Suppressor macrophage (primary cell): ENCODE data around the gene GBP5.
"Not testable (repeated sequence)": the region's sequence is repeated elsewhere in the genome, so short reads cannot be mapped to it uniquely, and the experiment has no call there.

Experiments
- DNase-seq, 4 experiments: peaks; one replicate each; pipeline ENCODE4 v3.0.0-alpha.2; 2020 to 2022
- total RNA-seq, 17 experiments: gene quantifications; one replicate each; lab custom pipeline; 2026; ENCODE audit warnings: mixed read lengths in 6 of 17, inconsistent platforms in 3 of 17; lab: John Stamatoyannopoulos, UW

GBP5 gene, protein sequence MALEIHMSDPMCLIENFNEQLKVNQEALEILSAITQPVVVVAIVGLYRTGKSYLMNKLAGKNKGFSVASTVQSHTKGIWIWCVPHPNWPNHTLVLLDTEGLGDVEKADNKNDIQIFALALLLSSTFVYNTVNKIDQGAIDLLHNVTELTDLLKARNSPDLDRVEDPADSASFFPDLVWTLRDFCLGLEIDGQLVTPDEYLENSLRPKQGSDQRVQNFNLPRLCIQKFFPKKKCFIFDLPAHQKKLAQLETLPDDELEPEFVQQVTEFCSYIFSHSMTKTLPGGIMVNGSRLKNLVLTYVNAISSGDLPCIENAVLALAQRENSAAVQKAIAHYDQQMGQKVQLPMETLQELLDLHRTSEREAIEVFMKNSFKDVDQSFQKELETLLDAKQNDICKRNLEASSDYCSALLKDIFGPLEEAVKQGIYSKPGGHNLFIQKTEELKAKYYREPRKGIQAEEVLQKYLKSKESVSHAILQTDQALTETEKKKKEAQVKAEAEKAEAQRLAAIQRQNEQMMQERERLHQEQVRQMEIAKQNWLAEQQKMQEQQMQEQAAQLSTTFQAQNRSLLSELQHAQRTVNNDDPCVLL
- 3.9 to 2,110 (median 17.2) reads per million in 17 experiments for total RNA-seq

DNA sequence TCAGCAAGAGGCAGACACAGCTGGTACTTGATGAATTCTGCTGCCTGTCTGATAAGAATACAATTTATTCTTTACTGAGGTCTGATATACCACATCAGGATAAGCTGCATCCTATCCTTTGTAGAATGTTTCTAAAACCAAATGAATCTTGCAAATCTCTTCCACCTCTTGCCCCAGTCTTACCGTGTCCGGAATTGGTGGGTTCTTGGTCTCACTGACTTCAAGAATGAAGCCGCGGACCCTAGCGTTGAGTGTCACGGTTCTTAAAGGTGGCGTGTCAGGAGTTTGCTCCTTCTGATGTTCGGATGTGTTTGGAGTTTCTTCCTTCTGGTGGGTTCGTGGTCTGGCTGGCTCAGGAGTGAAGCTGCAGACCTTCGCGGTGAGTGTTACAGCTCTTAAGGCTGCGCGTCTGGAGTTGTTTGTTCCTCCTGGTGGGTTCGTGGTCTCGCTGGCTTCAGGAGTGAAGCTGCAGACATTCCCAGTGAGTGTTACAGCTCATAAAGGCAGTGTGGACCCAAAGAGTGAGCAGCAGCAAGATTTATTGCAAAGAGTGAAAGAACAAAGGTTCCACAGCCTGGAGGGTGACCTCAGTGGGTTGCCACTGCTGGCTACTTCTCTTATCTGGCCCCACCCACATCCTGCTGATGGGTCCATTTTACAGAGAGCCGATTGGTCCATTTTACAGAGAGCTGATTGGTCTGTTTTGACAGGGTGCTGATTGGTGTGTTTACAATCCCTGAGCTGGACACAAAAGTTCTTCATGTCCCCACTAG is at the start of gene GBP5:
TSS of gene GBP5 (minus strand) at position 592 of the 773 bp plus-strand sequence. CDS start 3,305 bp downstream, outside the sequence.
- peak; percentile 35 to 70 (median 66) for DNase-seq

DNA sequence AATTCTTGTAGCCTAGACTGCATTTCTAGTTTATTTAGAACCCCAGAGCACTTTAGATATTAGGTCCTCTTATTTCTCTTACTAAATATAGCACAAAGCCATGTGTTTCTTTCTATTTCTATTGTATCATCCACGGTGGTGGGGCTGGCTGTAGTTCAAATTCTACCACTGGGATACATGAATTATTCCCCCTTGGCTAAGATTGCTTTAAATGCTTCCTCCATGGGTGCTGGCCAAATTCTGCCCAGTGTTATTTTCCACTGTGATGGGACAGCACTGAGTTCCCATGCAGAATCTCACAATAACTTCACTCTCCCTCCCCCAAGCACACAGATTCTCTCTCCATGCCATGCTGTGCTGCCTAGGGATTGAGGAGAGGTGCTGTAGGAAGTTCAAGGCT is 49.7 kb upstream of the GBP5 start:
- no peak for DNase-seq

DNA sequence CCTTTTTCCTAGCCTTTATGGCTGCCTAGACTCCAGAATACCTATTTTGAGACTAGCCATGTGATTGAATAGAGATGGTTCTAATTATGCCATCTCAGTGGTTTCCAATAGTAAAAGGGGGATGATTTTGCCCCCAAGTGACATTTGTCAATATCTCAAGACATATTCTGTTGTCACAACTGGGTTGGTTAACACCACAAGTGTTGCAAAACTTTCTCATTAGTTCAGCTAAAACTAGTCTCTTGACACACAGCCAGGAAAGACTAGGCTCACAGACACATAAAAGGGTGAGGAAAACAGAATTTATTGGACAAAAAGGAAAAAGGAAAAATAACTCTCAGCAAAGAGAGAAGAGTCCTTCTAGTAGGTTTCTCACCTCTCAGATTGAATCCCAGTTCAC is 39.9 kb upstream of the GBP5 start:
- peak in 2 of 4 experiments; percentile 10 to 12 for DNase-seq

- no peak for DNase-seq
Measured at GRCh38 chr1:89311757-89312156, 39.1 kb upstream of the GBP5 start.

GRCh38 chr1:89310976-89311375 is 38.3 kb upstream of the GBP5 start:
- DNase-seq: no peak

- DNase-seq: peak in 2 of 4 experiments; percentile 47 to 60
Measured at GRCh38 chr1:89310505-89310904, 37.8 kb upstream of the GBP5 start.

GRCh38 chr1:89309828-89310227 is 37.2 kb upstream of the GBP5 start:
- DNase-seq: no peak

DNA sequence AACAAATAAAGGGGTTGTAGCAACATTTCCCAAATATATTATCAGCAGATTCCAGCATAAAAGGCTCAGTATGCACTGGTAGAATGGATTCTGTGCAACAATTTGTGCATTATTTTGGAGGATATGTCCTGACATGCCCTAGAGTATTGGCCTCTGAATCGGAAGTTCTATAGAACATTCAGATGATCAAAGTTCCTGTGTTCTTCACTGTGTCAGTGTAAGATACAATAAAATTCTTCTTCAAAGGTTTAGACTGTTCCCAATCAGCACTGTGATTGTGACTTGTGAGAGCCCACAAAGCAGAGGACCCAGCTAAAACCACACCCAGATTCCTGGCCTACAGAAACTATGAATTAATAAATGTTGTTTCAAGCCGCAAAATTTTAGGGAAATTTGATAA is 33.6 kb upstream of the GBP5 start:
- DNase-seq: no peak

- DNase-seq: no peak
Measured at GRCh38 chr1:89305493-89305892, 32.8 kb upstream of the GBP5 start.

DNA sequence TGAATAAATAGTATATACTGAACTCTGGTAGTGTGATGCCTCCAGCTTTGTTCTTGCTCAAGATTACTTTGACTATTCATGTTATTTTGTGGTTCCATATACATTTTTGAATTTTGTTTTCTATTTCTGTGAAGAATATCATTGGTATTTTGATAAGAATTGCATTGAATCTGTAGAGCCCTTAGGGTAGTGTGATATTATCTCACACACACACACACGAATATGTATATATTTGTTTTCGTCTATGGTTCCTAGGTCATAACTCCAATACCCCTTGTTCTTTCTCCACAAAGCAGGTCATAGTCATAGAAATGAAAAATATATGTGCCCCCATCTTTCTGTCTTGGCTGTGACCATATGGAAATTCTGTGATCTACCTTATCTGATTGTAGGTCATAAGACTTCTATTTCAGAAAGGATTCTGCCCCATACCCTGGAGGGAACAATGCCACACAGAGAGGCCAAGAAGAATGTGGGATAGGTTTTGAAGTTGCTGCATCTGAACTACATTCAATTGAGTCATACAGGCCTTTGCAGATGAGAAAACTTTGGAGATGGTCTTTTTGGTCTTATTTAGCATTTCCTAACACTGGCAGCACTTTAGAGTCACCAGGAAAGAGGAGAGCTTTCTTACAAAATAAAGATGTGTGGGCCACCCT is 32.0 kb upstream of the GBP5 start:
- no peak for DNase-seq

GRCh38 chr1:89302697-89303332 is 30.2 kb upstream of the GBP5 start:
- DNase-seq: no peak

GRCh38 chr1:89299739-89300463 is 27.2 kb upstream of the GBP5 start:
- DNase-seq: not testable (repeated sequence)

- no peak for DNase-seq
Measured at GRCh38 chr1:89298461-89298860, 25.8 kb upstream of the GBP5 start.

DNA sequence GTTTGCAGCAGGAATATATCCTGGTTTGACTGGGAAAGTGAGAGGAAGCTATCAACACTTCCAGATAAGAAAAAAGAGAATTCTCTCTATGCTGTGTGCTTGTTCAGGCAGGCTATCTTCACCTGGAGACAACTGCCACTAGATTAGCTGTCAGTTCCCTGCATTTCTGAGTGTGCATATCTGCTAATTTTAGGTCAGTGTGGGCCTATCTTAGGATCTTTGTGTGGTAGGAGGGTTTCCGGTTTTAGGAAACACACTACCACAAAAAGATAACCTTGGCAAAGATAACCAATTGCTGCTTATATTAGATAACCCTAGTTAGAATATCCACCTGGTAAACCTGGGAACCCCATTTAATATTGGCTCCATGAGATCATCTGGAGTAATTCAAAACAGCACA is 22.5 kb upstream of the GBP5 start:
- no peak for DNase-seq

DNA sequence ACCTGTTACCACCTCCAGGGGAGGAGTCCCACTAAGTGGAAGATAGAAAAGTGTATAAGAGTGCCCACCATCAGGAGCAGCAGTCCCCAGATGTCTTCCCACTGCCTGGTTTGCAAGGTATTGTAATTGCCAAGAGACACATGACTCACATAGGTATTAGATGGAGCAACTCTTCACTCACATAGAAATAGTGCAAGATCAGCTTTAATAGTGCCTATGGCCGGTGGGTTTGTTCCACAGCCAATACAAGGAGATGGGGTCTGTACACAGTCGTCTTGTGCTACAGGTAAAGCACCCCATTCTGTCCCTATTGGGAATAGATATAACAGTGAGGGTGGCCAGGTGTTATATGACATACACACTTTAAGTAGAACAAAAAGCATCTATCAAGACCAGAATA is 18.6 kb upstream of the GBP5 start:
- no peak for DNase-seq

DNA sequence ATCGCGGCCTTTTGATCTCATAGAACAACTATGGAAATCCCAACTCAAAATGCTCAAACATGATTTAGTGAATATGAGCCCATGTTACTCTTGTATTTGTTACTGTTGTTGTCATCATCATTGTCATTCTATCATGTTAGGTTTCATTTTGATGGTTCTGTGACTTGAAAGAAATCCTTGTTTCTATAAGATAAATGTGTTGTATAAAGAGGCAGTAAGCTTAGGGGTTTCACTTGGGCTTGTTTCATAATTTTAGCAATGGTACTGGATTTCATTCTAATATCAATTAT is 15.3 kb upstream of the GBP5 start:
- no peak for DNase-seq

DNA sequence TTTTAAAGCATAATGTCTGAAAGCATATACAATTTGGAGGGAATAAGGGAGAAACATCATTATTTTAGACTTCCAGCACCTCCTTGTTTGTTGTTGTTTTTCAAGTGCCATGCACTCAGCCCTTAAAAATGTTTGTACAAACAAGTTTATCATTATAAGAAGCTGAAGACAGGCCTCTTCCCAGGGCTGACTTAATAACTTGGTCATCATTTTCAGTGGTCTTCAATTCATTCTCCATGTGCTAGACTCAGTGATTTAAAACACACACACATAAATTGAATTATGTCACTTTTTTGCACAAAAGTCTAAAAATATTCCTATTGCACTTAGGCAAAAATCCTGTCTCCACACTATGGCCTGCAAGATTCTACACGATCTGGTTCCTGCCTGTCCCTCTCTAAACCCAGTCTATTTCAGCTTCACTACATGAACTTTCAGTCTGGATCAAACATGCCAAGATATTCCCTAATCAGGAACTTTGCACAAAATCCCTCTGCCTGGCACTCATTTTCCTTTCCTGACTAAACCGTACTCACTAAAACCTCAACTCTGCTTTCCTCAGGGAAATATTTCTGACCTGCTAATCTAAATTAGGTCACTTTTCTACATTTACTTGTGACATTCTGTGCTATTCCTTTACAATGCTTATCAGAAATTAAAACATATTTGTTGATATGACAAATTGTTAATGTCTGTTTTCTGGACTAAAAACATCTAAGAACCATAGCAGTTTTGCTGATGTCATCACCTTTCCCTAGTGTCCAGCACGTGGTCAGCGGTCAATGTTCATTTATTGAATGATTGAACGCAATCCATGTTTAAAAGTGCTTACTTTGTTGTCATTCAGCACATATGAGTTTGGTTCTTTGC is 14.8 kb upstream of the GBP5 start:
- no peak for DNase-seq

DNA sequence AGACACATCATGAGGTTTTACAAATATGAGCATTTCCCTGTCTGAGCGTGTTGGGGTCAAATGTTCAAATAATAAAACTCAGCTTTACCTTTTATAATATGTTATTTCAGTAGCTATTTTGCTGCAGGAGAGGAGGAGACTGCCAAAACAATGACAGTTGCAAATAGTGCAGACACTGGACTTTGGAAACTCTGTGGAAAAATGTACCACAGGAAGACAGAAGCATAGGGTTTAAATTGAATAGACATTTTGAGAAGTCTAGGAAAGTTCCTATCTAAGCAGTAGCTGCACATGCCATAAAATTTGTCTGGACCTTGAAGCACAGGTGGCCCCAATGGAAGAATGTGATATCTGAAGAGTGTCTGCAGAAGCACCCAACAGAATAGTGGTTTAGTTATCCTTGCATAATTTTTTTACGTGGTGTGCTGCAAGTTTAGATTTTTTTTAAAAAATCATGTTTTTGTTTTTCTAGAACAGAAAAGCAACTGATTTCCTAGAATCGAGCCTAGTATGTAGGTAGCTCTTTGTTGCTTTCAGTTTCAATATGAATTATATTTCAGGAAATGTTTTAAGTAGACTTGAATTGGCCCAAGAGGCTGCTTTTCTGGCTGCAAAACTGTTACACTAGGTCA is 14.0 kb upstream of the GBP5 start:
- peak in 3 of 4 experiments; percentile 12 to 50 (median 23) for DNase-seq

GRCh38 chr1:89285745-89286380 is 13.2 kb upstream of the GBP5 start:
- DNase-seq: no peak
